C4-2B (cell line): ENCODE results near the gene TMC3.

Source experiments
- CTCF ChIP-seq: fragments of 450-650 bp; conservative IDR thresholded peaks from 2 replicates; pipeline ENCODE4 v1.5.1; 2017; ENCODE audit warnings: mild to moderate bottlenecking
- ZFX ChIP-seq: fragments of 450-650 bp; IDR thresholded peaks from 2 replicates; pipeline ENCODE4 v1.6.1; 2017

GRCh38 chr15:81299630-81300273, 74.3 kb downstream of the TMC3 start:
- TF ChIP-seq CTCF (no peak), ZFX (no peak)
